Chondrocyte (in vitro differentiated cells): Measurements from ENCODE around the gene TMEM219. TPM values are rescaled to one million over a fixed set of nuclear protein-coding genes. Genes with fewer than 3 reads are reported as not detected.

Experiments used
- DNase-seq: peaks from one replicate; pipeline ENCODE4 v3.0.0; 2021; ENCODE audit warnings: mixed read lengths, low spot score
- H3K27ac Mint-ChIP-seq: one replicate; pipeline ENCODE4 v1.8.0; 2021; ENCODE audit warnings: mild to moderate bottlenecking, moderate library complexity, mixed read lengths; ENCODE audit not compliant: unreplicated experiment
- H3K27me3 Mint-ChIP-seq: 2 replicates; pipeline ENCODE4 v1.8.0; 2021; ENCODE audit warnings: low read depth, mixed read lengths
- H3K36me3 Mint-ChIP-seq: 2 replicates; pipeline ENCODE4 v1.8.0; 2021; ENCODE audit warnings: low read depth, mixed read lengths
- H3K4me1 Mint-ChIP-seq: 2 replicates; pipeline ENCODE4 v1.8.0; 2021; ENCODE audit warnings: low read depth, mild to moderate bottlenecking, mixed read lengths
- H3K4me3 Mint-ChIP-seq: one replicate; pipeline ENCODE4 v1.8.0; 2021; ENCODE audit warnings: mild to moderate bottlenecking, moderate library complexity, mixed read lengths; ENCODE audit not compliant: unreplicated experiment
- H3K9me3 Mint-ChIP-seq: 2 replicates; pipeline ENCODE4 v1.8.0; 2021; ENCODE audit warnings: low read depth, mixed read lengths
- long read RNA-seq: library from polyadenylated mRNA; stranded (forward); transcript quantifications from one replicate; pipeline ENCODE4 v2.0.0, GENCODE V29; 2021
- total RNA-seq: library from RNA; stranded (reverse); gene quantifications from 3 replicates; pipeline ENCODE4 v1.2.1, GENCODE V29; 2021
- TF ChIP-seq, protein P1 (sequence below): fragments of 200-600 bp; sonication (generic); IDR thresholded peaks from 2 replicates; pipeline ENCODE4 v1.5.0; 2021; ENCODE audit warnings: antibody characterized with exemption, mild to moderate bottlenecking, moderate library complexity

The TMEM219 gene, protein sequence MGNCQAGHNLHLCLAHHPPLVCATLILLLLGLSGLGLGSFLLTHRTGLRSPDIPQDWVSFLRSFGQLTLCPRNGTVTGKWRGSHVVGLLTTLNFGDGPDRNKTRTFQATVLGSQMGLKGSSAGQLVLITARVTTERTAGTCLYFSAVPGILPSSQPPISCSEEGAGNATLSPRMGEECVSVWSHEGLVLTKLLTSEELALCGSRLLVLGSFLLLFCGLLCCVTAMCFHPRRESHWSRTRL
- total RNA-seq, result 111 to 122 TPM (median 120 TPM) in 3 replicates
- long read RNA-seq, transcript TMEM219-204 (5 exons, 1,292 nt), result major isoform, 36 of 114 reads
- long read RNA-seq, transcript TMEM219-201 (6 exons, 999 nt), result minor isoform, 25 of 114 reads
- long read RNA-seq, partial matches to known transcripts, result 4 of 114 reads
- long read RNA-seq, other reads (novel, unspliced or antisense), result 49 of 114 reads

DNA sequence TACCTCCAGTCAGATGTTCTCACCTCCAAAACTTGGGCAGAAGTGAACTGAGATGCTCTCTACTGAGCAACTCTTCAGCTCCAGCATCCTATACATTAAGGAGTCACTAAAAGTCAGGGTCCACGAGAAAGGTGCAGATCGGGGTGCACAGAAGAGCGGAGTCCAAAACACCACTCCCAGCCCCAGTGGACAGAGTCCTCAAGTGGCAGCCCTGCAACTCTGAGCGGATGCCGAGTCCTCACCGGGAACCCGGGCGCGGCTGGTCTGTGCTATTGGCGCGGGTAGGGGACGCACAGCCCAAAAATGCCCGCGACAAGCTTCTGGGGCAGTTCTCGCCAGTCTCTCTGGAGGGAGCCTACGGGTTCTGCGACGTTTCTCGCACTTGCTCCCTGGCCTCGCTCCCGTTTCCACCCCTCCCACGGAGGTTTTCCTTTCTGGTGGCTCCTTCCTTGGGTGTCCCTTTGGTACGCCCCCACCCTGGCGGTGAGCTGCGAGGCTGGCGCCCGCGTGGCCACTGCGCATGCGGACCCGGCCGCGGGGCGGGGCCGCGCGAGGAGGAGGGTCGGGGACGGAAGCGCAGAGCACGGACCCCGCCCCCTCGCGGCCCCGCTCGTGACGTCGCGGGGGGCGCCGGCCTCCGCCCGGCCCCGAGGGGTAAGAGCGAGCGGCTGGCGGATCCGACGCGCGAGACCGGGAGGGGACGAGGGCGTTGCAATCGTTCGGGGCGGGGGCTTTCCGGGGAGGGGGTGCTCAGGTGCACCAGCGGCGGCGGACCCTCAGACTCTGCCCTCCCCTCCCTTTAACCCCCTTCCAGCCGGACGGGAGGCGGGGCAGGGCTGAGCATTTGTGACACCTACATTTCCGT, at the start of gene TMEM219:
TSS of gene TMEM219 (plus strand) at position 601 of the 865 bp plus-strand sequence. CDS start 1,065 bp downstream, outside the sequence.
- TF ChIP-seq, protein P1, sequence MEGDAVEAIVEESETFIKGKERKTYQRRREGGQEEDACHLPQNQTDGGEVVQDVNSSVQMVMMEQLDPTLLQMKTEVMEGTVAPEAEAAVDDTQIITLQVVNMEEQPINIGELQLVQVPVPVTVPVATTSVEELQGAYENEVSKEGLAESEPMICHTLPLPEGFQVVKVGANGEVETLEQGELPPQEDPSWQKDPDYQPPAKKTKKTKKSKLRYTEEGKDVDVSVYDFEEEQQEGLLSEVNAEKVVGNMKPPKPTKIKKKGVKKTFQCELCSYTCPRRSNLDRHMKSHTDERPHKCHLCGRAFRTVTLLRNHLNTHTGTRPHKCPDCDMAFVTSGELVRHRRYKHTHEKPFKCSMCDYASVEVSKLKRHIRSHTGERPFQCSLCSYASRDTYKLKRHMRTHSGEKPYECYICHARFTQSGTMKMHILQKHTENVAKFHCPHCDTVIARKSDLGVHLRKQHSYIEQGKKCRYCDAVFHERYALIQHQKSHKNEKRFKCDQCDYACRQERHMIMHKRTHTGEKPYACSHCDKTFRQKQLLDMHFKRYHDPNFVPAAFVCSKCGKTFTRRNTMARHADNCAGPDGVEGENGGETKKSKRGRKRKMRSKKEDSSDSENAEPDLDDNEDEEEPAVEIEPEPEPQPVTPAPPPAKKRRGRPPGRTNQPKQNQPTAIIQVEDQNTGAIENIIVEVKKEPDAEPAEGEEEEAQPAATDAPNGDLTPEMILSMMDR, result peak; percentile 75
- Mint-ChIP-seq H3K27ac (peak within 1 kb of the TSS; percentile 94), H3K4me3 (peak within 1 kb of the TSS; percentile 84), H3K9me3 (no peaks in the 10 kb centered on the region), H3K36me3 (no peaks in the 10 kb centered on the region), H3K4me1 (peaks cover 23% of the 10 kb centered on the region), H3K27me3 (no peaks in the 10 kb centered on the region)
- DNase-seq, result no peak

DNA sequence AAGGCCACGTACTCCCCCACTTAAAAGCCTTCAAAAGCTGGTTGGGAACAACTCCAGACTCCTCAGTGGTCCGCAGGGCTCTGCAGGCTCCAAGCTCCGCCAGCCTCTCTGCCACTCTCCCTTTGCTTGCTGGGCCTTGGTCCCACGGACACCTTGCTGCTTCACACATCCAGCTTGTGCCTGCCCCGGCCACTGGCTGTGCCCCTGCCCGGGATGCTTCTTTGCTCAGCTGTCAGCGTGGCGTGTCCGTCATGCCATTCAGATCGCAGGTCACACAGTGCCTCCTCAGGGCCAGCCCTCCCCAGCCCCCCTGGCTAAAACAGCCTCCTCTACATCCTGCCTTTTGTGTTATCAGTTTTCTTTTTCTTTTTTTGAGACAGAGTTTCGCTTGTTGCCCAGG, 49.8 kb upstream of the TMEM219 start:
- no peak overlapping the region for H3K4me3 Mint-ChIP-seq
- TF ChIP-seq, protein P1, result no peak
- no peaks in the 10 kb centered on the region for H3K9me3 Mint-ChIP-seq
- H3K4me1 Mint-ChIP-seq, result no peaks in the 10 kb centered on the region
- no peak for DNase-seq
- H3K27me3 Mint-ChIP-seq, result no peaks in the 10 kb centered on the region
- peaks cover 7% of the 10 kb centered on the region for H3K36me3 Mint-ChIP-seq
- H3K27ac Mint-ChIP-seq, result no peak overlapping the region

DNA sequence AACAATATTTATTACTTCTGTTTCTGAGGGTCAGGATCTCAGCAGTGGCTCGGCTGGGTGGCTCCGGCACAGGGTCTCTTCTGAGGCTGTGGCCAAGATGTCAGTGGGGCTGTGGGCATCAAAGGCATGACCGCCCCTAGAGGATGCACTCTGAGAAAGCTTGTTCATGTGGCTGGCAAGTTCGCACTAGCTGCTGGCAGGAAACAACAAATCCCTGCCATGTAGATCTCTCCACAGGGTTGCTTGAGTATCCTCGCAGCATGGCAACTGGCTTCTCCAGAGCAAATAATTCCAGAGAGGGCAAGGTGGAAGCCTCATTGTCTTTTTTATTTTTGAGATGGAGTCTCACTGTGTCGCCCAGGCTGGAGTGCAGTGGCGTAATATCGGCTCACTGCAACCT, 48.4 kb upstream of the TMEM219 start:
- DNase-seq, result no peak
- Mint-ChIP-seq H3K36me3 (peaks cover 7% of the 10 kb centered on the region), H3K27ac (no peak overlapping the region), H3K4me3 (no peak overlapping the region), H3K9me3 (no peaks in the 10 kb centered on the region), H3K4me1 (no peaks in the 10 kb centered on the region), H3K27me3 (no peaks in the 10 kb centered on the region)
- TF ChIP-seq, protein P1, result no peak

DNA sequence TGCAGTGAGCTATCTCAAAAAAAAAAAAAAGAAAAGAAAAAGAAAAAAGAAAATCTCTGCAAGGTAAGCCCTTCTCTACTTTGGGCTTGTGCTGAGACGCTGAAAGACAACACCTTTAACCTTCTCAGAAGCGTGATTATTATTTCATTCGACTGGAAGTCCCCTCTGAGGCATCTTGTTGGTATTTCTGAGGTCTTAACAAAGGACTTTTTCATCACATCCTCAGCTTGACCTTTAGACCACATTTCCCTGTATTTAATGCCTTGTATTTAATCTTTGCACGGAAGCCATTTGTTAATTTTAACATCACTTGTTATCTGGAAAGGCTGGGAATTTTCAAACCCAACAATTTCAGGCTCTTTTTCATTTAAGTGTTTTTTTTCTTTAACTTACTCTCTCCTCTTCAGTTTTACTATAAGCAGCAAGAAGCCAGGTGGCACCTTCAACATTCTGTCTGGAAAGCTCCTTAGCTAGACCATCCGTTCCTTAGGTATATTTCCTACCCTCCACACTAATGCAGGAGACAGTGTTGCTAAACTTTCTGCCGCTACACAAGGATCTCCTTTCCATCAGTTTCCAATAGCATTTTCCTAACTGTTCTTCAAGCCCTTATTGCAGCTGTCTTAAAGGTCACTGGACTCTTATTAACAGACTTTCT, 46.2 kb upstream of the TMEM219 start:
- Mint-ChIP-seq H3K27me3 (no peaks in the 10 kb centered on the region), H3K27ac (no peak overlapping the region), H3K9me3 (no peaks in the 10 kb centered on the region), H3K36me3 (peaks cover 10% of the 10 kb centered on the region), H3K4me3 (no peak overlapping the region), H3K4me1 (peaks cover 1% of the 10 kb centered on the region)
- TF ChIP-seq, protein P1, result no peak
- DNase-seq, result no peak

DNA sequence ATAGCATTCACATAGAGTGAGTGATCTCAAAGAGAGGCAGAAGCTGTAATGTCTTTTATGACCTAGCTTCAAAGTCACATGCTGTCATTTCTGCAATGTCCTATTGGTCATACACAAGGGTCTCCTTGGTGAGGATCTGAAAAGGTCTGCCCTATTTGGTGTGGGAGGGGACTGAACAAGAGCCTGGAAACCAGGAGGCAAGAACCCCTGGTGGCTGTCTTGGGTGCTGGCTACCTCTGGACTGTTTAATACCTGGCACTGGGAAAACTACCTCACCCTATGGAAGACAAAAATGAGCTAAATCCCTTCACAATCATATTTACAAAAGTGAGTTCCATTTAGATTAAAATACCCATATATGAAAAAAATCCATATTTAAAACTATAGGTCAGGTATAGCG, 44.9 kb upstream of the TMEM219 start:
- TF ChIP-seq, protein P1, result no peak
- H3K9me3 Mint-ChIP-seq, result no peaks in the 10 kb centered on the region
- DNase-seq, result no peak
- no peak overlapping the region for H3K4me3 Mint-ChIP-seq
- peaks cover 16% of the 10 kb centered on the region for H3K36me3 Mint-ChIP-seq
- no peaks in the 10 kb centered on the region for H3K27me3 Mint-ChIP-seq
- peaks cover 6% of the 10 kb centered on the region for H3K4me1 Mint-ChIP-seq
- no peak overlapping the region for H3K27ac Mint-ChIP-seq
